ENCODE measurements around the gene COMT. TPM values are rescaled to one million over a fixed set of nuclear protein-coding genes. Genes with fewer than 3 reads are reported as not detected.

The COMT gene
- total RNA-seq, 2 experiments from 2014 or later = 11.3 to 11.4 TPM

DNA sequence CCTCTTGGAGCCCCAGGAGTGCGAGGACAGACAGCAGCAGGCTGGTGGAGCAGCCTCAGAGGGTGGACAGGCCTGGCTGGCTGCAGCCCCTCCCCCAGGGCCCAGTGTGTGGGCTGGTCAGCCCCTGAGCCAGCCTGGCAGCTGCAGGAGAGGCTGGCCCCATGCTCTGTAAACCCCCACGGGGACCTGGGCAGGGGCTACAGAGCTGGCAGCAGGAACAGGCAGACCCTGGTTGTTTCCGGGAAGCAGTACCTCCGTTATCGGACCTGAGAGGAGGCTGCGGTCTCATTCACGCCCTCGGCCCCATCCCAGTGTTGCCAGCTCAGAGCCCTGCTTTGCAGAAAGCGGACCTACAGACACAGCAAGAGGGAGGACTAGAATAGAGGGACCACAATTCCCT, 38.5 kb upstream of the COMT start:
- TF ChIP-seq, protein P1, sequence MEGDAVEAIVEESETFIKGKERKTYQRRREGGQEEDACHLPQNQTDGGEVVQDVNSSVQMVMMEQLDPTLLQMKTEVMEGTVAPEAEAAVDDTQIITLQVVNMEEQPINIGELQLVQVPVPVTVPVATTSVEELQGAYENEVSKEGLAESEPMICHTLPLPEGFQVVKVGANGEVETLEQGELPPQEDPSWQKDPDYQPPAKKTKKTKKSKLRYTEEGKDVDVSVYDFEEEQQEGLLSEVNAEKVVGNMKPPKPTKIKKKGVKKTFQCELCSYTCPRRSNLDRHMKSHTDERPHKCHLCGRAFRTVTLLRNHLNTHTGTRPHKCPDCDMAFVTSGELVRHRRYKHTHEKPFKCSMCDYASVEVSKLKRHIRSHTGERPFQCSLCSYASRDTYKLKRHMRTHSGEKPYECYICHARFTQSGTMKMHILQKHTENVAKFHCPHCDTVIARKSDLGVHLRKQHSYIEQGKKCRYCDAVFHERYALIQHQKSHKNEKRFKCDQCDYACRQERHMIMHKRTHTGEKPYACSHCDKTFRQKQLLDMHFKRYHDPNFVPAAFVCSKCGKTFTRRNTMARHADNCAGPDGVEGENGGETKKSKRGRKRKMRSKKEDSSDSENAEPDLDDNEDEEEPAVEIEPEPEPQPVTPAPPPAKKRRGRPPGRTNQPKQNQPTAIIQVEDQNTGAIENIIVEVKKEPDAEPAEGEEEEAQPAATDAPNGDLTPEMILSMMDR (IDR thresholded peaks at IDR 0.05) = no peak
- Histone ChIP-seq H3K4me1 (ENCODE audit: insufficient read depth, low read length) (no peaks in the 10 kb centered on the region), H3K36me3 (ENCODE audit: insufficient read depth, low read length) (peaks cover 15% of the 10 kb centered on the region), H3K27me3 (ENCODE audit: control insufficient read depth in 1 of 2, insufficient read depth in 2 of 2, low read length in 2 of 2) (no peaks in the 10 kb centered on the region), H3K27ac (ENCODE audit: low read depth in 1 of 2, low read length in 2 of 2) (no peak overlapping the region), H3K4me3 (ENCODE audit: low read length) (no peak overlapping the region), H3K9me3 (ENCODE audit: control insufficient read depth in 1 of 2, insufficient read depth in 1 of 2, low read length in 2 of 2) (no peaks in the 10 kb centered on the region)
- no peaks in the 10 kb centered on the region for H3K27me3 Mint-ChIP-seq
- H3K4me3 Mint-ChIP-seq = no peak overlapping the region
- H3K36me3 Mint-ChIP-seq (ENCODE audit: low read depth) = peaks cover 10% of the 10 kb centered on the region
- no peaks in the 10 kb centered on the region for H3K9me3 Mint-ChIP-seq
- POLR2A ChIA-PET = interaction anchor here (0.7 kb wide), 1 partner anchor 1767 kb away, joined by 3 read pairs; no protein-coding TSS in a partner anchor
- DNase-seq = no peak
- H3K4me1 Mint-ChIP-seq (ENCODE audit: low read depth) = no peaks in the 10 kb centered on the region
- ATAC-seq (ENCODE audit: poor library complexity) = no peak
- intact Hi-C loops (cut with DNase I, micrococcal nuclease) = no loop called here
- CTCF ChIA-PET = interaction anchor here (1.8 kb wide), 1 partner anchor 173 kb away, joined by 5 read pairs; no protein-coding TSS in a partner anchor
- H3K27ac Mint-ChIP-seq = no peak overlapping the region

DNA sequence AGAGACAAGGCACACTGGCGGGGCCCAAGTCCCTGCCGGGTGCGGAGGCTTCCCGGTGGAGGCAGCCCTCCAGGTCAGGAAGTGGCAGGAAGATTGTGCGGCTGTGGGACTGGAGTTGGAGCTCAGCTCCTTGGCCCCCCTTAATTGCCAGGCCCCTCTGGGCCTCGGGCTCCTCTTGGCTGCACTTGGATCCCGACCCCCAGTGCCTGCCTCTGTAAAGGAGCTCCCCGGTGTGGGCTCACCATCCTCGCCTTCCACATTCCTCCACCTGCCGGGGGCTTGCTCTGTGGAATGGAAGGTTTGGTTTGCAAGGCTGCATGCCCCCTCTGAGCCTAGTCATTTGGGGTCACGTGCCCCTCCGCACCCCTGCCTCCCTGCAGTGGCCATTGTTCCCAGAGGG, 38.1 kb upstream of the COMT start:
- CTCF ChIA-PET = no interaction called here
- H3K36me3 ChIP-seq (ENCODE audit: insufficient read depth, low read length) = peaks cover 15% of the 10 kb centered on the region

DNA sequence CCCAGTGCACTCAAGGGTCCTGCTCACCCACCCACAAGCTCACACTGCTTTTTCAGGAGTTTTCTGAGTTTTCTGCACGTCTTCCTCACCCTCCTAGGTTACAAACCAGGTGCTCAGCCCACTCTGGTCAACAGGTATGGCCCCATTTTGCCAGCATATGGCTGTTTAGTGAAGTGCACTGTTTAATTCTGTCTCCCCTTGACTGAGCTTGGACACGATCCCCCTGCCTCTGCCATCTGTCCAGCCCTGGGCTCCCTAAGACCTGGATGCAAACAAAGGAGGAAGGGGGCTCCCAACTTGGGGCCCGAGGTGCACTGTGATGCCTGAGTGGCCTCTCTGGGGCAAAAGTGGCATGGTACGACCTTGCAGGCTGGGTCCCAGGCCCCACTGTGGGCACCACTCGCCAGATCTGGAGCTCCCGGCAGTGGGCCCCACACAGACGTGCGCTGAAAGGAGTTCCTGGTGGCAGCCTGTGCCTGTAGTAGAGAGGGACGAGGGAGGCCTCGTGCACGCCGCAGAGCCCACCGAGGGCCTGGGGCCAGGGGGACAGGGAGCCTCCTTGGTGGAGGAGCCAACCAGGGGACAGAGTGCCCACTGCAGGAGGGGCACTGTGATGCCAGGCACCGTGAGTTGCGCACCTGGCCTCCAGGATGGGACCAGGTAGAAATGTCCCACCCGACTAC, 37.3 kb upstream of the COMT start:
- H3K4me3 Mint-ChIP-seq = no peak overlapping the region
- intact Hi-C loops (cut with DNase I, micrococcal nuclease) = no loop called here
- no peaks in the 10 kb centered on the region for H3K4me1 ChIP-seq (ENCODE audit: insufficient read depth, low read length)
- DNase-seq (no peak), ATAC-seq (ENCODE audit: poor library complexity) (no peak)
- no peak overlapping the region for H3K27ac Mint-ChIP-seq
- H3K36me3 ChIP-seq (ENCODE audit: insufficient read depth, low read length) = peaks cover 15% of the 10 kb centered on the region
- ChIA-PET CTCF (no interaction called here), POLR2A (no interaction called here)
- TF ChIP-seq, protein P1 (IDR thresholded peaks at IDR 0.05) = no peak
- H3K4me1 Mint-ChIP-seq (ENCODE audit: low read depth) = peaks cover 2% of the 10 kb centered on the region
- H3K9me3 ChIP-seq (ENCODE audit: control insufficient read depth in 1 of 2, insufficient read depth in 1 of 2, low read length in 2 of 2) = no peaks in the 10 kb centered on the region
- H3K27me3 ChIP-seq (ENCODE audit: control insufficient read depth in 1 of 2, insufficient read depth in 2 of 2, low read length in 2 of 2) = no peaks in the 10 kb centered on the region
- no peaks in the 10 kb centered on the region for H3K27me3 Mint-ChIP-seq
- H3K27ac ChIP-seq (ENCODE audit: low read depth in 1 of 2, low read length in 2 of 2) = no peak overlapping the region
- H3K9me3 Mint-ChIP-seq = no peaks in the 10 kb centered on the region
- no peak overlapping the region for H3K4me3 ChIP-seq (ENCODE audit: low read length)
- peaks cover 10% of the 10 kb centered on the region for H3K36me3 Mint-ChIP-seq (ENCODE audit: low read depth)

More for the DNA sequence above, 38.1 kb upstream of the COMT start:
- no peaks in the 10 kb centered on the region for H3K4me1 ChIP-seq (ENCODE audit: insufficient read depth, low read length)
- Mint-ChIP-seq H3K27me3 (no peaks in the 10 kb centered on the region), H3K4me3 (no peak overlapping the region), H3K27ac (no peak overlapping the region), H3K4me1 (ENCODE audit: low read depth) (no peaks in the 10 kb centered on the region), H3K36me3 (ENCODE audit: low read depth) (peaks cover 10% of the 10 kb centered on the region), H3K9me3 (no peaks in the 10 kb centered on the region)
- H3K27ac ChIP-seq (ENCODE audit: low read depth in 1 of 2, low read length in 2 of 2) = no peak overlapping the region
- TF ChIP-seq, protein P1 (IDR thresholded peaks at IDR 0.05) = no peak
- H3K9me3 ChIP-seq (ENCODE audit: control insufficient read depth in 1 of 2, insufficient read depth in 1 of 2, low read length in 2 of 2) = no peaks in the 10 kb centered on the region
- POLR2A ChIA-PET = no interaction called here
- no peaks in the 10 kb centered on the region for H3K27me3 ChIP-seq (ENCODE audit: control insufficient read depth in 1 of 2, insufficient read depth in 2 of 2, low read length in 2 of 2)
- no peak overlapping the region for H3K4me3 ChIP-seq (ENCODE audit: low read length)
- DNase-seq (no peak), ATAC-seq (ENCODE audit: poor library complexity) (no peak)
- intact Hi-C loops (cut with DNase I, micrococcal nuclease) = no loop called here

All from CD4-positive, alpha-beta T cell (primary cell).